Common myeloid progenitor, CD34-positive (primary cell): ENCODE data around the gene EHBP1.

Experiments used
- CTCF ChIA-PET: fragments of 350-600 bp; sonication (Branson Sonifier 250); formaldehyde crosslinking; loops from one replicate; lab custom pipeline; 2021; ENCODE audit warnings: antibody characterized with exemption; lab: Charles Lee
- POLR2A ChIA-PET: fragments of 350-600 bp; sonication (Branson Sonifier 250); formaldehyde crosslinking; loops from one replicate; lab custom pipeline; 2021; ENCODE audit warnings: antibody characterized with exemption; lab: Charles Lee
- DNase-seq, 3 donors: peaks; one replicate each; pipeline versions ENCODE4 v3.0.0 to v3.0.0-alpha.2; 2013
- H3K27ac ChIP-seq, 2 experiments: 1 replicate in 1 of 2; 2 replicates in 1 of 2; pipeline ENCODE4 v1.7.0; 2013; ENCODE audit warnings: inconsistent platforms in 2 of 2, low read length in 2 of 2, mild to moderate bottlenecking in 2 of 2, low read depth in 1 of 2, moderate library complexity in 1 of 2; ENCODE audit not compliant: severe bottlenecking in 2 of 2, insufficient read depth in 1 of 2, poor library complexity in 1 of 2
- H3K27me3 ChIP-seq, 5 experiments: replicated peaks in 2 of 5; 1 replicate in 3 of 5; 2 replicates in 2 of 5; pipeline versions ENCODE4 v1.6.1 to v1.7.0; 2013; ENCODE audit warnings: low read length in 4 of 5, mild to moderate bottlenecking in 2 of 5, moderate library complexity in 2 of 5, inconsistent platforms in 1 of 5; ENCODE audit not compliant: insufficient read depth in 5 of 5, control insufficient read depth in 4 of 5
- H3K36me3 ChIP-seq, 4 experiments: 1 replicate in 2 of 4; 2 replicates in 2 of 4; pipeline versions ENCODE4 v1.6.1 to v1.7.0; 2013; ENCODE audit warnings: low read length in 3 of 4, control low read depth in 1 of 4, mild to moderate bottlenecking in 1 of 4; ENCODE audit not compliant: control insufficient read depth in 4 of 4, insufficient read depth in 4 of 4
- H3K4me1 ChIP-seq, 4 experiments: 1 replicate in 3 of 4; 2 replicates in 1 of 4; pipeline versions ENCODE4 v1.6.1 to v1.7.1; 2013; ENCODE audit warnings: low read length in 3 of 4, mild to moderate bottlenecking in 3 of 4, control low read depth in 1 of 4, inconsistent platforms in 1 of 4, moderate library complexity in 1 of 4; ENCODE audit not compliant: control insufficient read depth in 4 of 4, insufficient read depth in 4 of 4; ENCODE audit errors: control extremely low read depth in 1 of 4
- H3K4me3 ChIP-seq, 7 experiments: 1 replicate in 4 of 7; 2 replicates in 3 of 7; pipeline versions ENCODE4 v1.5.1 to v1.7.0; 2013; ENCODE audit warnings: mild to moderate bottlenecking in 7 of 7, low read length in 6 of 7, moderate library complexity in 6 of 7, inconsistent platforms in 2 of 7, low read depth in 2 of 7, control low read depth in 1 of 7; ENCODE audit not compliant: insufficient read depth in 4 of 7, control insufficient read depth in 1 of 7; ENCODE audit errors: extremely low read depth in 1 of 7
- H3K9me3 ChIP-seq, 5 experiments: 1 replicate in 4 of 5; 2 replicates in 1 of 5; pipeline versions ENCODE4 v1.6.1 to v1.7.1; 2013; ENCODE audit warnings: low read length in 4 of 5, mild to moderate bottlenecking in 2 of 5, inconsistent platforms in 1 of 5, low read depth in 1 of 5, moderate library complexity in 1 of 5; ENCODE audit not compliant: control insufficient read depth in 4 of 5, insufficient read depth in 2 of 5; ENCODE audit errors: control extremely low read depth in 1 of 5
- WGBS: methylation state at CpG from one replicate; pipeline ENCODE4 v1.1.5; 2013; ENCODE audit not compliant: insufficient coverage; 5-methylcytosine and 5-hydroxymethylcytosine counted together

The EHBP1 gene

DNA sequence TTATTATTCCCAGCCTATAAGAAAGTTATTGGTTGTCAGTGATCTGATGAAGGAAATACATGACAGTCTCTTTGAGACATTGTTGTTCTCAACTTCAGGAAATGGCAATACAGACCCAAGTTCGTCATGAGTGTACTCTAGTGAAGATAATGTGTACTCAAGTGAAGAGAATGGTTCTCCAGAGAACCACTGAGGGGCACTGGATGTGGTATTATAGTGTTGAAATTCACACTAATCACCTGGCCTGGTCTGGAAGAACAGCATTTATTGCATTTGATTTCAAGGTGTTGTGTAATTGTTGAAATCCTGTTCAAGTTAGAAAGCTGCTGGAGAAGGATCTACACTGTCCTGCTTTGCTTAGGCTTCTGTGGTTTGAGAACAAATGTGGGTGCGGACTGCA lies 321.7 kb downstream of the EHBP1 start:
- Histone ChIP-seq H3K36me3 (peaks cover 0 to 11% (median 5%) of the 10 kb centered on the region in 4 experiments), H3K4me1 (no peaks in the 10 kb centered on the region), H3K9me3 (no peaks in the 10 kb centered on the region), H3K4me3 (no peak overlapping the region), H3K27me3 (no peaks in the 10 kb centered on the region), H3K27ac (no peak overlapping the region)
- DNase-seq: no peak
- 100% methylated on average over 1 of the region's 2 CpGs for WGBS
- POLR2A ChIA-PET: no interaction called here
- CTCF ChIA-PET: no interaction called here

DNA sequence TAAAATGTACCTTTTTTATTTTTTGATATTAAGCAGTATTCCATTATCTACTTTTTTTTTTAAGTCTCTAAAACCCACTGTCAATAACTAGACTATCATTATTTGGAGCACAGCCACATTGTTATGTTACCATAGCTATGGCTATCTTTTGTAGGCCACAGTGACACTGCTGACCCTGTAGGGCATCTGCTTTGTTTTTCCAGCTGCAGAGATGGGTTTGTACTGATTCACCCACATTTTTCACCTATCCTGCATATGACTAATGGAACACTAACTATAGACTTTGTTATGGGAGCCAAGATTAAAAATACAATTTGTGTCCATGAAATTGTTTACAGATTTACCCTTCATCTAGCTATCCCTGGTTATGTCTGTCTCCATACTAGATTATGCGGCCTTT lies 323.5 kb downstream of the EHBP1 start:
- Histone ChIP-seq H3K4me3 (no peak overlapping the region), H3K27me3 (no peaks in the 10 kb centered on the region), H3K36me3 (peaks cover 0 to 11% (median 5%) of the 10 kb centered on the region in 4 experiments), H3K4me1 (no peaks in the 10 kb centered on the region), H3K27ac (no peak overlapping the region), H3K9me3 (no peaks in the 10 kb centered on the region)
- 100% methylated on average over 1 of the region's 1 CpG for WGBS
- no peak for DNase-seq
- CTCF ChIA-PET: interaction anchor here (1.0 kb wide), 1 partner anchor 17 kb away, joined by 3 read pairs; no protein-coding TSS in a partner anchor
- POLR2A ChIA-PET: no interaction called here

DNA sequence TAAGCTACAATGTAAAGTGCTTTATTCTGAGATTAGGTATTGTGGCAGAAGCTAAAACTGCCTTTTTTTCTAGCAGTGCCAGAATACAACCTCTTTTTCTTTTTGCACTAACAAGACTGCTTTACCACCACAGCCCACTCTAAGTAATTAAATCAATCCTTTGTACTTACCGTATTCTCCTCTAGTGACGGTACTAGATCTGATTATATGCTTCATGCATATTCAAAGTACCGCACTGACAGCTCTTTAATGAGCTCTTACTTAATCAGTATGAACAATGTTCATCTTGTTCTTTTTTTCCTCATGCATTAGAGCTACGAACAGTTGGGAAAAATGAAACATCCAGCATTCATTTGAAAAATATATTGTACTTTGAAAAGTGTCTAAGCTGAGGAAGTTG lies 329.0 kb downstream of the EHBP1 start:
- Histone ChIP-seq H3K9me3 (no peaks in the 10 kb centered on the region), H3K36me3 (peaks cover 0 to 2% (median 0%) of the 10 kb centered on the region in 4 experiments), H3K27me3 (no peaks in the 10 kb centered on the region), H3K27ac (no peak overlapping the region), H3K4me3 (no peak overlapping the region), H3K4me1 (no peaks in the 10 kb centered on the region)
- CTCF ChIA-PET: interaction anchor here (0.8 to 1.5 kb wide), 3 partner anchors 10 to 247 kb away, joined by 3 to 6 read pairs (median 4); no protein-coding TSS in a partner anchor
- 100% methylated on average over 2 of the region's 4 CpGs for WGBS
- POLR2A ChIA-PET: no interaction called here
- DNase-seq: no peak

DNA sequence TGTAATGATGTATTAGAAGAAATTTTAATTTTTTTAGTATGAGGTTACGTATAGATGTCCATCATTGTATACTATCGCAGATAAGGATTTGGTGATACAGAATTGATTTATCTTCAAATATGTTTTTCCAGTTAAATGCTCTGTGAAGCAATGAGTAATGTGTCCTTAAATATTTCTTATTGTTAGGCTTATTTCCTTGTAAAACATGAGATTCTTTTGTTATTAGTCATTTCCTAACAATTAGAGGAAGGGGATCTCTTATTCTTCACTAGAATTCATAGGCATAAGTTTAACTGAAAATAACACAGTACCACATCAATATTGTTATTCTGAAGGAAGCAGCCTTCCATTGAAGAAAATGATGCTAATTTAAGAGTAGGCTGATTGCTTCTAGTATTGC lies 329.7 kb downstream of the EHBP1 start:
- CTCF ChIA-PET: interaction anchor here (0.8 to 1.3 kb wide), 2 partner anchors 11 to 247 kb away, joined by 3 to 6 read pairs; no protein-coding TSS in a partner anchor
- 83% methylated on average over 1 of the region's 2 CpGs for WGBS
- Histone ChIP-seq H3K27me3 (peaks cover 0 to under 1% (median 0%) of the 10 kb centered on the region in 5 experiments), H3K9me3 (no peaks in the 10 kb centered on the region), H3K4me3 (no peak overlapping the region), H3K4me1 (no peaks in the 10 kb centered on the region), H3K27ac (no peak overlapping the region), H3K36me3 (no peaks in the 10 kb centered on the region)
- no peak for DNase-seq
- POLR2A ChIA-PET: no interaction called here

DNA sequence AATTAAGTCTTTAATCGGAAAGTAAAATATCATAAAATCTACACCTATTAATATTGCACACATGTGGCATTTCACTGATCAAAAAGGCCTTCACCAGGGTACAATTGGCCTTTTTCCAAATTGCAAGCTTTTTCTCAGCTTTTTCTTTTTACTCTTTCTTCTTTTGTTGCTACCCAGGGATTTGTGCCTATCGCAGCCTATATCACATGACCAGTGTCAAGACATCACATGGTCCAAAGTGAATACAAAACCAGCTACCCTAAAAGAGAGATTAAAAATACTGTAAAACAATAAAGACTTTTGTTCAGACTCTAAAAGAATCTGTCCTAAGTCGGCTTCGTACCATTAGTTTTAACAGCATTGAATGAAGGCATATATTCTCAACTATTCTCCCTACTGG lies 330.1 kb downstream of the EHBP1 start:
- Histone ChIP-seq H3K4me3 (no peak overlapping the region), H3K4me1 (no peaks in the 10 kb centered on the region), H3K27ac (no peak overlapping the region), H3K9me3 (no peaks in the 10 kb centered on the region), H3K27me3 (peaks cover 0 to 3% (median 0%) of the 10 kb centered on the region in 5 experiments), H3K36me3 (peaks cover 0 to 2% (median 0%) of the 10 kb centered on the region in 4 experiments)
- POLR2A ChIA-PET: no interaction called here
- WGBS: 100% methylated on average over 1 of the region's 4 CpGs
- CTCF ChIA-PET: no interaction called here
- no peak for DNase-seq

DNA sequence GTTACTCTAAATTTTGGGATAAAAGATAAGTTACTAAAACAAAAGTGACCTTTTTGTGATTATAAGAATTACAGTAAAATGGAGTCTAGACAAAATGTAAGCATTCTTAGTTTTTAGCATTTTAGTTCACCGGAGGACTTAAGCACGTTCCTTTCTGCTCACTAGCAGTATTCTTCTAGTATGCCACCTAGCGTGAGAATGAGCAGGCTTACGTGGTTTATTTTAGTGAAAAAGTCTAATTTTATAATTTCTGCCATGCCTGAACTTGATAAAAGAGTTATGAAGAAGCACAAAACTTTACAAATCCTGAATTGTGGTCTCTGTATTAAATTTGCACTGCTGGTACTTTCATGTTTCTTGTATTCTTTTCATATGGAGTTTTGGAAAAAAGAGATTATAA lies 332.5 kb downstream of the EHBP1 start:
- peaks cover 0 to 2% (median 0%) of the 10 kb centered on the region in 4 experiments for H3K36me3 ChIP-seq
- peaks cover 0 to 3% (median 0%) of the 10 kb centered on the region in 5 experiments for H3K27me3 ChIP-seq
- WGBS: 100% methylated on average over 2 of the region's 4 CpGs
- H3K4me3 ChIP-seq: no peak overlapping the region
- no peaks in the 10 kb centered on the region for H3K4me1 ChIP-seq
- H3K9me3 ChIP-seq: no peaks in the 10 kb centered on the region
- ChIA-PET CTCF (no interaction called here), POLR2A (no interaction called here)
- no peak for DNase-seq
- H3K27ac ChIP-seq: no peak overlapping the region

DNA sequence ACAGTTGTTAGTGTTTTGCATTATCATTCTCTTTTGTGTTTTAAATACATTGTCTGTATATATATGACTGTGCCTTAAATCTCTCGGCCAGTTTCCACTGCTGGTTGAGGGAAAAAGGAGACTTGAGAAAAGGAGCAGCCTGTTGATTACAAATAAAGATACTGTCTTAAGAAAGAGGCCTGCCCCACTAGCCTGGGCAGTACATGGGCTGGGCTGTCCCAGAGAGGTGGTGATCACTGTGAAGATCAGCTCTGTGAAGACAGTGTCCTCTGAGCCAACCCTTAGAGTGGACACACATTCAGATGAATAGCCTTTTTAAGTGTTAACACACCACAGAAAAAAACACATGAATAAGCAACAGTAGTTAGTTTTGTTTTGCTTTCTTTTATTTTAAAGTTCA lies 335.1 kb downstream of the EHBP1 start:
- peaks cover 0 to 7% (median 0%) of the 10 kb centered on the region in 4 experiments for H3K36me3 ChIP-seq
- H3K4me3 ChIP-seq: no peak overlapping the region
- no peaks in the 10 kb centered on the region for H3K4me1 ChIP-seq
- no CpG with 5 or more reads among the region's 1 CpG for WGBS
- H3K27ac ChIP-seq: no peak overlapping the region
- POLR2A ChIA-PET: no interaction called here
- CTCF ChIA-PET: interaction anchor here (1.5 kb wide), 1 partner anchor 15 kb away, joined by 3 read pairs; no protein-coding TSS in a partner anchor
- H3K27me3 ChIP-seq: peaks cover 0 to 16% (median 2%) of the 10 kb centered on the region in 5 experiments
- DNase-seq: no peak
- H3K9me3 ChIP-seq: no peaks in the 10 kb centered on the region
